ENCODE data around the gene ZNF585A. TPM values are rescaled to one million over a fixed set of nuclear protein-coding genes. Genes with fewer than 3 reads are reported as not detected.
"Not testable (repeated sequence)": the region's sequence is repeated elsewhere in the genome, so short reads cannot be mapped to it uniquely, and the experiment has no call there.

Gene ZNF585A
- total and polyA plus RNA-seq, 2 donors: 11.5 to 17.3 TPM

GRCh38 chr19:37128821-37129177 is 43.7 kb downstream of the ZNF585A start:
- peaks cover 12% of the 10 kb centered on the region for H3K36me3 ChIP-seq (ENCODE audit: insufficient read depth)
- no peak for DNase-seq (ENCODE audit: extremely low spot score)
- H3K27ac ChIP-seq (ENCODE audit: low read depth): no peak overlapping the region
- H3K4me1 ChIP-seq (ENCODE audit: insufficient read depth): no peaks in the 10 kb centered on the region
- no peak overlapping the region for H3K4me3 ChIP-seq (ENCODE audit: low read depth, low read length)
- WGBS: 81% methylated on average over 3 of the region's 3 CpGs

DNA sequence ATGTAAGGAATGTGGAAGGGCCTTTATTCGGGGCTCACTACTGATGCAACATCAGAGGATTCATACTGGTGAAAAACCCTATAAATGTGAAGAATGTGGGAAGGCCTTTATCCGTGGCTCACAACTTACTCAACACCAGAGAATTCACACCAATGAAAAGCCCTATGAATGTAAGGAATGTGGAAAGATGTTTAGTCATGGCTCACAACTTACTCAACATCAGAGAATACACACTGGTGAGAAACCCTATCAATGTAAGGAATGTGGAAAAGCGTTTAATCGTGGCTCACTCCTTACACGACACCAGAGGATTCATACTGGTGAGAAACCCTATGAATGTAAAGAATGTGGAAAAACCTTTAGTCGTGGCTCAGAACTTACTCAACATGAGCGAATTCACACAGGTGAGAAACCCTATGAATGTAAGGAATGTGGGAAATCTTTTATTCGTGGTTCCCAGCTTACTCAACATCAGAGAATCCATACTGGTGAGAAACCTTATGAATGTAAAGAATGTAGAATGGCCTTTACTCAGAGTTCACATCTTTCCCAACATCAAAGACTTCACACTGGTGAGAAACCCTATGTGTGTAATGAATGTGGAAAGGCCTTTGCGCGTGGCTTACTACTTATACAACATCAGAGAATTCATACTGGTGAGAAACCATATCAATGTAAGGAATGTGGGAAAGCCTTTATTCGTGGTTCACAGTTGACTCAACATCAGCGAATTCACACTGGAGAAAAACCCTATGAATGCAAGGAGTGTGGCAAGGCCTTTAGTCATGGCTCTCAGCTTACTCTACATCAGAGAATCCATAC is 44.3 kb downstream of the ZNF585A start:
- H3K4me1 ChIP-seq (ENCODE audit: insufficient read depth): no peaks in the 10 kb centered on the region
- H3K27ac ChIP-seq (ENCODE audit: low read depth): no peak overlapping the region
- DNase-seq (ENCODE audit: extremely low spot score): no peak
- H3K36me3 ChIP-seq (ENCODE audit: insufficient read depth): peaks cover 12% of the 10 kb centered on the region
- H3K4me3 ChIP-seq (ENCODE audit: low read depth, low read length): no peak overlapping the region
- WGBS: 97% methylated on average over 12 of the region's 12 CpGs

GRCh38 chr19:37122093-37122492 is 50.4 kb downstream of the ZNF585A start:
- not testable (repeated sequence) for H3K4me1 ChIP-seq (ENCODE audit: insufficient read depth); H3K27ac ChIP-seq (ENCODE audit: low read depth); H3K4me3 ChIP-seq (ENCODE audit: low read depth, low read length); DNase-seq (ENCODE audit: extremely low spot score); H3K36me3 ChIP-seq (ENCODE audit: insufficient read depth)
- WGBS: 98% methylated on average over 2 of the region's 3 CpGs

- Histone ChIP-seq H3K27ac (ENCODE audit: low read depth) (no peak overlapping the region), H3K4me1 (ENCODE audit: insufficient read depth) (no peaks in the 10 kb centered on the region), H3K4me3 (ENCODE audit: low read depth, low read length) (no peak overlapping the region), H3K36me3 (ENCODE audit: insufficient read depth) (peaks cover 16% of the 10 kb centered on the region)
- no peak for DNase-seq (ENCODE audit: extremely low spot score)
- 92% methylated on average over 9 of the region's 9 CpGs for WGBS
These were observed 58.5 kb downstream of the ZNF585A start for GRCh38 chr19:37114001-37114400.

- not testable (repeated sequence) for DNase-seq (ENCODE audit: extremely low spot score)
- H3K36me3 ChIP-seq (ENCODE audit: insufficient read depth): peaks cover 20% of the 10 kb centered on the region
- 74% methylated on average over 7 of the region's 7 CpGs for whole genome bisulfite sequencing
These were observed 60.7 kb downstream of the ZNF585A start for GRCh38 chr19:37111753-37112152.

GRCh38 chr19:37104135-37104534 is 68.4 kb downstream of the ZNF585A start:
- not testable (repeated sequence) for H3K4me3 ChIP-seq (ENCODE audit: low read depth, low read length); H3K4me1 ChIP-seq (ENCODE audit: insufficient read depth); DNase-seq (ENCODE audit: extremely low spot score); H3K27ac ChIP-seq (ENCODE audit: low read depth)
- peaks cover 12% of the 10 kb centered on the region for H3K36me3 ChIP-seq (ENCODE audit: insufficient read depth)
- WGBS: 98% methylated on average over 5 of the region's 5 CpGs

More at GRCh38 chr19:37111753-37112152, 60.7 kb downstream of the ZNF585A start:
- not testable (repeated sequence) for H3K27ac ChIP-seq (ENCODE audit: low read depth); H3K4me3 ChIP-seq (ENCODE audit: low read depth, low read length); H3K4me1 ChIP-seq (ENCODE audit: insufficient read depth)

- peaks cover 17% of the 10 kb centered on the region for H3K36me3 ChIP-seq (ENCODE audit: insufficient read depth)
- H3K4me1 ChIP-seq (ENCODE audit: insufficient read depth): no peaks in the 10 kb centered on the region
- DNase-seq (ENCODE audit: extremely low spot score): no peak
- WGBS: 51% methylated on average over 1 of the region's 1 CpG
- H3K4me3 ChIP-seq (ENCODE audit: low read depth, low read length): no peak overlapping the region
- H3K27ac ChIP-seq (ENCODE audit: low read depth): no peak overlapping the region
These were observed 73.9 kb downstream of the ZNF585A start for GRCh38 chr19:37098570-37098969.

DNA sequence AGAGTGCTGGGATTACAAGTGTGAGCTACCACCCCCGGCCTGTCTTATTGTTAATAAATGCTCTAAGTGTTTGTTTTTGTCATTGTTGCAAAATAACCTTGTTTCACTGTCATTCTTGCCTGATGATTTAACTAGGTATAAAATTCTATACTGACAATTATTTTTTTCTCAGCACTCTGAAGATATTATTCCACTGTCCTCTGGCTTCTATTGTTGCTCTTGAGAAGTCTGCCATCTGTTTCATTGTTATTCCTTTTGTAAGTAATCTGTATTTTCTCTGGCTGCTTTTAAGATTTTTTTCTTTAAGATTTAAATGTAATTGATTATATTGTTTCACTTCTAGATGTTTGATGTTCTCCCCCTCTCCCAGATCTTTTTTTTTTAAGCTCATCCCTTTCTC is 76.6 kb downstream of the ZNF585A start:
- no peak for DNase-seq (ENCODE audit: extremely low spot score)

More for the DNA sequence above, 76.6 kb downstream of the ZNF585A start:
- whole genome bisulfite sequencing: 96% methylated on average over 1 of the region's 1 CpG
- H3K36me3 ChIP-seq (ENCODE audit: insufficient read depth): peaks cover 17% of the 10 kb centered on the region
- no peak overlapping the region for H3K4me3 ChIP-seq (ENCODE audit: low read depth, low read length)
- no peaks in the 10 kb centered on the region for H3K4me1 ChIP-seq (ENCODE audit: insufficient read depth)
- no peak overlapping the region for H3K27ac ChIP-seq (ENCODE audit: low read depth)

Other genes with a start within 250 kb of the ZNF585A start
- 27.3 TPM for gene ZNF420, start 94.3 kb downstream of the ZNF585A start, total RNA-seq
- 6.0 TPM for gene ZNF420, start 94.3 kb downstream of the ZNF585A start, polyA plus RNA-seq
- 32.2 TPM for gene ZNF585B, start 37.8 kb upstream of the ZNF585A start, total RNA-seq
- 11.7 TPM for gene ZNF585B, start 37.8 kb upstream of the ZNF585A start, polyA plus RNA-seq
- gene ZNF383, start 45.5 kb upstream of the ZNF585A start, total RNA-seq: 14.9 TPM
- 5.1 TPM for gene ZNF383, start 45.5 kb upstream of the ZNF585A start, polyA plus RNA-seq
- gene ZNF527, start 198.4 kb upstream of the ZNF585A start, total RNA-seq: 17.2 TPM
- 5.3 TPM for gene ZNF527, start 198.4 kb upstream of the ZNF585A start, polyA plus RNA-seq

All from urinary bladder (tissue), 4 donors.